Progenitor cell of endocrine pancreas (in vitro differentiated cells): ENCODE measurements around the gene UBE2J2. TPM values are rescaled to one million over a fixed set of nuclear protein-coding genes. Genes with fewer than 3 reads are reported as not detected.

Experiments
- DNase-seq: peaks from one replicate; pipeline ENCODE4 v3.0.0; 2021; ENCODE audit warnings: low spot score; ENCODE audit not compliant: unreplicated experiment
- H3K27ac Mint-ChIP-seq: 2 replicates; pipeline ENCODE4 v1.8.0; 2021; ENCODE audit warnings: mild to moderate bottlenecking, moderate library complexity, mixed read lengths
- H3K27me3 Mint-ChIP-seq: 2 replicates; pipeline ENCODE4 v1.8.0; 2021; ENCODE audit warnings: mixed read lengths
- H3K36me3 Mint-ChIP-seq: 2 replicates; pipeline ENCODE4 v1.8.0; 2022; ENCODE audit warnings: mixed read lengths; ENCODE audit not compliant: insufficient read depth
- H3K4me1 Mint-ChIP-seq: 2 replicates; pipeline ENCODE4 v1.8.0; 2021; ENCODE audit warnings: low read depth, mixed read lengths
- H3K4me3 Mint-ChIP-seq: 2 replicates; pipeline ENCODE4 v1.8.0; 2021; ENCODE audit warnings: low read depth, mild to moderate bottlenecking, moderate library complexity, mixed read lengths
- H3K9me3 Mint-ChIP-seq: 2 replicates; pipeline ENCODE4 v1.8.0; 2021; ENCODE audit warnings: low read depth, mixed read lengths
- total RNA-seq: library from RNA; stranded (reverse); gene quantifications from 2 replicates; pipeline ENCODE4 v1.2.1, GENCODE V29; 2021
- TF ChIP-seq, protein P1 (sequence below): fragments of 200-600 bp; sonication (generic); IDR thresholded peaks from one replicate; pipeline ENCODE4 v1.5.0; 2021; ENCODE audit warnings: antibody characterized with exemption, mild to moderate bottlenecking; ENCODE audit not compliant: unreplicated experiment

The UBE2J2 gene
- total RNA-seq, 1 donor from 2014 or later: 73.6 TPM

- peaks cover 19% of the 10 kb centered on the region for H3K4me1 Mint-ChIP-seq
Measured at GRCh38 chr1:1275836-1276235, 2.2 kb upstream of the UBE2J2 start.

DNA sequence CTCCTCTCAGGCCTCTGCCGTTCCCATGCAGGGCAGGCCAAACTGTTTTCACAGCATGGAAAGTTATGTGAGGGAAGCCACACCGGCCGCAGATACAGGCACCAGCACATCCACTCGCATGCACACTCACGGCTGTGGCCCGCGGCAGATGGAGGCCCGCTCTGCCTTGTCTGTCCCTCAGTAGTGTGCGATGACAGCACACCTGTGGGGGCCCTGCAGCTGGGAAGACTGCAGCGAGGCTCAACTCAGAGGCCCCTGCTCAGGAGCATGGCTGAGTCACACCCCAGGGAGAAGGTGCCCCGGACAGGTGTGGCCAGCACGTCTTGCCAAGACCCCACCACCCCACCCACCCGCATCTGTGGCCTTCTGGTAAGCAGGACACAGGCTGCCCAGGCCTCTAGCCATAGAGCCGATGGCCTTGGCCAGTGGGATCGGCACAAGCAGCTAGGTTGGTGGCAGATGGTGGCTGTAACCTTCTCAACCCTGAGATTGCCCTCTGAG, 1.3 kb upstream of the UBE2J2 start:
- peak overlapping the region; percentile 71 for H3K4me3 Mint-ChIP-seq
- H3K27me3 Mint-ChIP-seq: no peaks in the 10 kb centered on the region
- H3K36me3 Mint-ChIP-seq: peaks cover 5% of the 10 kb centered on the region
- peaks cover 24% of the 10 kb centered on the region for H3K4me1 Mint-ChIP-seq
- TF ChIP-seq, protein P1, sequence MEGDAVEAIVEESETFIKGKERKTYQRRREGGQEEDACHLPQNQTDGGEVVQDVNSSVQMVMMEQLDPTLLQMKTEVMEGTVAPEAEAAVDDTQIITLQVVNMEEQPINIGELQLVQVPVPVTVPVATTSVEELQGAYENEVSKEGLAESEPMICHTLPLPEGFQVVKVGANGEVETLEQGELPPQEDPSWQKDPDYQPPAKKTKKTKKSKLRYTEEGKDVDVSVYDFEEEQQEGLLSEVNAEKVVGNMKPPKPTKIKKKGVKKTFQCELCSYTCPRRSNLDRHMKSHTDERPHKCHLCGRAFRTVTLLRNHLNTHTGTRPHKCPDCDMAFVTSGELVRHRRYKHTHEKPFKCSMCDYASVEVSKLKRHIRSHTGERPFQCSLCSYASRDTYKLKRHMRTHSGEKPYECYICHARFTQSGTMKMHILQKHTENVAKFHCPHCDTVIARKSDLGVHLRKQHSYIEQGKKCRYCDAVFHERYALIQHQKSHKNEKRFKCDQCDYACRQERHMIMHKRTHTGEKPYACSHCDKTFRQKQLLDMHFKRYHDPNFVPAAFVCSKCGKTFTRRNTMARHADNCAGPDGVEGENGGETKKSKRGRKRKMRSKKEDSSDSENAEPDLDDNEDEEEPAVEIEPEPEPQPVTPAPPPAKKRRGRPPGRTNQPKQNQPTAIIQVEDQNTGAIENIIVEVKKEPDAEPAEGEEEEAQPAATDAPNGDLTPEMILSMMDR: no peak
- no peak for DNase-seq
- H3K9me3 Mint-ChIP-seq: no peaks in the 10 kb centered on the region
- no peak overlapping the region for H3K27ac Mint-ChIP-seq

More at GRCh38 chr1:1275836-1276235, 2.2 kb upstream of the UBE2J2 start:
- no peak for DNase-seq
- H3K36me3 Mint-ChIP-seq: peaks cover 2% of the 10 kb centered on the region
- no peaks in the 10 kb centered on the region for H3K27me3 Mint-ChIP-seq
- no peaks in the 10 kb centered on the region for H3K9me3 Mint-ChIP-seq
- peak overlapping the region; percentile 54 for H3K27ac Mint-ChIP-seq
- peak overlapping the region; percentile 44 for H3K4me3 Mint-ChIP-seq
- TF ChIP-seq, protein P1: no peak

GRCh38 chr1:1274299-1274930, 761 bp upstream of the UBE2J2 start:
- H3K27me3 Mint-ChIP-seq: no peaks in the 10 kb centered on the region
- TF ChIP-seq, protein P1: no peak
- H3K4me1 Mint-ChIP-seq: peaks cover 24% of the 10 kb centered on the region
- H3K27ac Mint-ChIP-seq: no peak overlapping the region
- H3K4me3 Mint-ChIP-seq: peak overlapping the region; percentile 71
- no peaks in the 10 kb centered on the region for H3K9me3 Mint-ChIP-seq
- H3K36me3 Mint-ChIP-seq: peaks cover 5% of the 10 kb centered on the region
- DNase-seq: no peak

- TF ChIP-seq, protein P1: no peak
- no peak for DNase-seq
- Mint-ChIP-seq H3K36me3 (peaks cover 5% of the 10 kb centered on the region), H3K27ac (peak overlapping the region; percentile 89), H3K9me3 (no peaks in the 10 kb centered on the region), H3K4me3 (peak overlapping the region; percentile 91), H3K4me1 (peaks cover 24% of the 10 kb centered on the region), H3K27me3 (no peaks in the 10 kb centered on the region)
Measured at GRCh38 chr1:1273209-1273511, 494 bp downstream of the UBE2J2 start.

DNA sequence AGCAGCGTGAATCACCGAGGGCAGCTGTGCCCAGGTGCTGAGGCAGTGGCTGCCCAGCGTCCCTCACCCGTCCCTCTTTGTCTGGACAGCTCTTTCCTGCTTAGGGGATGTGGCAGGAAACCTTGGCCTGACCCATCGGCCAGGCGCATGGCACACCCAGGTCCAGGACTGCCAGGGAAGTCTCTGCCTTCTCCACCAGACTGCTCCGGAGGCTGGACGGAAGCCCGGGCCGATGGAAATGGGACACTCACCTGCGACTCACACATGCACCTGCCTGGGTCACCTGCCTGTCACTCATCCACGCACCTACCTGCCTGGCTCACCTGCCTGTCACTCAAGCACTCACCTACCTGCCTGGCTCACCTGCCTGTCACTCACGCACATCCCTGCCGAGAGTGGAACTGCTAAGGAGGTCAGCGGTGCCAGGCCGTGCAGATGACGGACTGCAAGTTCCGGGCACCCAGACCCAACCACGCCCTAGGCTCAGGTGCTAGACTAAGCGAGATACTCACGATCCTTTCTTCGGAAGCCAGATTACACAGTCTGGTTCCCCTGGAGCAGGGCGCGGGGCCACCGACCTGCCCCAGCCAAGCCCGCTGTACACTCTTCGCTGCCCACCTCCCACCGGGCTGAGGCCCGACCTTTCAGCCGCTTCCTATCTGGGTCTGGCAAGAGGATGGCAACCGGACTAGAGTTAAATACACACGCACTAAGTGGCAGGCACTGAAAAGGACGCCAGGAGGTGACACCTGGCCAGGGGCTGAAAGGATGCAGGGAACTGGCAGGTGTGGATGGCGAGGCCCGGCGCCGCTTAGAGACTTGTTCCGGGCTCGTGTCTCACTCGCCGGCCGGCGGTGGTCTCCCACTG, 1.1 kb downstream of the UBE2J2 start:
- H3K27me3 Mint-ChIP-seq: no peaks in the 10 kb centered on the region
- DNase-seq: no peak
- H3K4me3 Mint-ChIP-seq: peak overlapping the region; percentile 91
- no peaks in the 10 kb centered on the region for H3K9me3 Mint-ChIP-seq
- H3K4me1 Mint-ChIP-seq: peaks cover 24% of the 10 kb centered on the region
- TF ChIP-seq, protein P1: no peak
- peaks cover 5% of the 10 kb centered on the region for H3K36me3 Mint-ChIP-seq
- H3K27ac Mint-ChIP-seq: peak overlapping the region; percentile 89
